ENCODE measurements around the gene C4orf54.

DNA sequence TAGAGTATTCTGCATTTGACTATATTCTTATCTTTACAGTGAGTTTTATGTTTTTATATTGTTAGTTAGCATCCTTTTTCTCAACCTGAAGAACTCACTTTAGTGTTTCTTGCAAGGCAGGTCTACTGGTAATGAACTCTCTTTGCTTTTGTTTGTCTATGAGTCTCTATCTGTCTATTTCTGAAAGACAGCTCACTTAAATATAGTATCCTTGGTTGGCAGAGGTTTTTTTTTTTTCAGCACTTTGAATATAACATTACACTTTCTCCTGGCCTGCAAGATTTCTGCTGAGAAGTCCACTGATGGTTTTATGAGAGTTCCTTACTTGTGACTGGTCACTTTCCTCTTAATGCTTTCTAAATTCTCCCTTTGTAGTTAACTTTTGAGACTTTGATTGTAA, 32.8 kb upstream of the C4orf54 start:
- TF ChIP-seq, protein P1, sequence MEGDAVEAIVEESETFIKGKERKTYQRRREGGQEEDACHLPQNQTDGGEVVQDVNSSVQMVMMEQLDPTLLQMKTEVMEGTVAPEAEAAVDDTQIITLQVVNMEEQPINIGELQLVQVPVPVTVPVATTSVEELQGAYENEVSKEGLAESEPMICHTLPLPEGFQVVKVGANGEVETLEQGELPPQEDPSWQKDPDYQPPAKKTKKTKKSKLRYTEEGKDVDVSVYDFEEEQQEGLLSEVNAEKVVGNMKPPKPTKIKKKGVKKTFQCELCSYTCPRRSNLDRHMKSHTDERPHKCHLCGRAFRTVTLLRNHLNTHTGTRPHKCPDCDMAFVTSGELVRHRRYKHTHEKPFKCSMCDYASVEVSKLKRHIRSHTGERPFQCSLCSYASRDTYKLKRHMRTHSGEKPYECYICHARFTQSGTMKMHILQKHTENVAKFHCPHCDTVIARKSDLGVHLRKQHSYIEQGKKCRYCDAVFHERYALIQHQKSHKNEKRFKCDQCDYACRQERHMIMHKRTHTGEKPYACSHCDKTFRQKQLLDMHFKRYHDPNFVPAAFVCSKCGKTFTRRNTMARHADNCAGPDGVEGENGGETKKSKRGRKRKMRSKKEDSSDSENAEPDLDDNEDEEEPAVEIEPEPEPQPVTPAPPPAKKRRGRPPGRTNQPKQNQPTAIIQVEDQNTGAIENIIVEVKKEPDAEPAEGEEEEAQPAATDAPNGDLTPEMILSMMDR (IDR thresholded peaks at IDR 0.05 in 8 of 11, conservative IDR thresholded peaks at IDR 0.05 in 3 of 11), result no peak
- TF ChIP-seq POLR2A (IDR thresholded peaks at IDR 0.05) (no peak), POLR2AphosphoS5 (IDR thresholded peaks at IDR 0.05) (no peak)
